ENCODE data around the gene ADNP. TPM values are rescaled to one million over a fixed set of nuclear protein-coding genes. Genes with fewer than 3 reads are reported as not detected.
A peak's percentile ranks its signal among the peaks of the same experiment; 100 is the strongest.

Gene ADNP
- total and polyA plus RNA-seq, 2 of the 4 experiments (the other 2 are of a cell fraction) = 23.3 to 24.8 TPM

DNA sequence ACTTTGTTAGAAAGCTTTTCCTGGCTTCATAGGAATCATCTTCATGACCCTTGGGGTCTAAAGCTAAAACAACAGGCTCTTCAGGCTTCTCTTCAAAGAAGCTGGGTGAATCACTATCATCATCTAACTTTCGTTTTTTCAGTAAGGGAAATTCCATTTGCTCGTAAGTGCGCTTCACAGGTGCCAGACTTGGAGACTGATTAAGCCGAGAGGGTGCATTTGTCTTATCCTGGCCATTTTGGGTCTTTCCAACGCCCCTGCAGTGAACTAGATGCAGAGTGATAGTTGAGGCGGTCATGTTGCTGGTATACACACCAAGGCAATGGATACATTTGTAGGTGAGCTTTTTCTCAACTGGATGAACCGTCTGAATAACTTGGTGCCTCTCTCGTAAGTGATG is 38.8 kb downstream of the ADNP start:
- WGBS, 2 experiments (ENCODE audit: extremely low coverage in 2 of 2, insufficient read length in 1 of 2) = no CpG with 5 or more reads among the region's 8 CpGs
- intact Hi-C loops (cut with micrococcal nuclease) = no loop called here

More for the DNA sequence above, 38.8 kb downstream of the ADNP start:
- H3K23ac ChIP-seq (ENCODE audit: low read depth, low read length) = no peak overlapping the region
- peaks cover 44% of the 10 kb centered on the region for H3K36me3 ChIP-seq (ENCODE audit: control insufficient read depth, insufficient read depth, low read length)
- H3K9me3 ChIP-seq (ENCODE audit: control insufficient read depth, insufficient read depth, low read length) = no peaks in the 10 kb centered on the region
- peaks cover 49 to 90% of the 10 kb centered on the region in 2 experiments for H3K79me1 ChIP-seq (ENCODE audit: low read depth in 1 of 2, low read length in 2 of 2)
- H3K4me3 ChIP-seq (ENCODE audit: insufficient read depth, low read depth, low read length) = no peak overlapping the region
- no peak overlapping the region for H2BK20ac ChIP-seq (ENCODE audit: low read depth, low read length)
- peaks cover 38% of the 10 kb centered on the region for H3K9me1 ChIP-seq (ENCODE audit: insufficient read depth, low read length)
- H3K4ac ChIP-seq (ENCODE audit: low read depth, low read length) = no peak overlapping the region
- ChIA-PET CTCF (interaction anchor here (0.5 kb wide), 1 partner anchor 76 kb away, joined by 3 read pairs; no protein-coding TSS in a partner anchor), POLR2A (ENCODE audit: unreplicated experiment) (no interaction called here)
- no peak overlapping the region for H2AK5ac ChIP-seq (ENCODE audit: low read depth, low read length)
- dilution Hi-C loops (cut with HindIII; ENCODE audit: low sequenced_read_pairs, unreplicated experiment) = no loop called here
- no peak overlapping the region for H2BK5ac ChIP-seq (ENCODE audit: low read depth, low read length, poor library complexity, severe bottlenecking)
- DNase-seq = no peak
- H3K18ac ChIP-seq (ENCODE audit: low read depth, low read length) = no peak overlapping the region
- no peak overlapping the region for H4K8ac ChIP-seq (ENCODE audit: low read depth in 2 of 2, low read length in 2 of 2)
- in situ Hi-C loops (cut with MboI; ENCODE audit: low sequenced_read_pairs) = no loop called here
- no peak overlapping the region for H2BK15ac ChIP-seq (ENCODE audit: low read depth, low read length)
- H3K9ac ChIP-seq (ENCODE audit: low read depth, low read length) = no peak overlapping the region
- H4K20me1 ChIP-seq (ENCODE audit: insufficient read depth, low read length) = peaks cover 69% of the 10 kb centered on the region
- no peak overlapping the region for H3K4me2 ChIP-seq (ENCODE audit: low read depth, low read length)
- ATAC-seq (ENCODE audit: low read depth) = no peak
- no peak overlapping the region for H3K56ac ChIP-seq (ENCODE audit: extremely low read depth, insufficient read depth, low read length)
- H3K27me3 ChIP-seq (ENCODE audit: control insufficient read depth, insufficient read depth, low read length) = no peaks in the 10 kb centered on the region
- H4K5ac ChIP-seq (ENCODE audit: low read depth, low read length) = no peak overlapping the region
- TSS peak; percentile 25 for BruUV-seq (replicated peaks)
- H3K4me1 ChIP-seq (ENCODE audit: control insufficient read depth, insufficient read depth, low read length) = peaks cover 6% of the 10 kb centered on the region
- H3K14ac ChIP-seq (replicated peaks; ENCODE audit: low read depth, low read length) = no peak overlapping the region
- H2AFZ ChIP-seq (replicated peaks; ENCODE audit: low read length, poor library complexity) = no peak overlapping the region
- no peak overlapping the region for H2BK120ac ChIP-seq (ENCODE audit: low read depth, low read length)
- TF ChIP-seq MAFK (IDR thresholded peaks at IDR 0.05; ENCODE audit: low read depth, low read length) (no peak), CEBPB (IDR thresholded peaks at IDR 0.05; ENCODE audit: low read depth, low read length) (no peak), CHD1 (IDR thresholded peaks at IDR 0.05; ENCODE audit: low read depth, low read length) (no peak), NFE2L2 (IDR thresholded peaks at IDR 0.05; ENCODE audit: low read depth, low read length) (no peak), MXI1 (IDR thresholded peaks at IDR 0.05; ENCODE audit: borderline replicate concordance, low read depth, low read length) (no peak), CTCF (conservative IDR thresholded peaks at IDR 0.05; ENCODE audit: low read depth, low read length) (no peak), RAD21 (IDR thresholded peaks at IDR 0.05; ENCODE audit: low read length) (no peak)
- TF ChIP-seq, protein P1, sequence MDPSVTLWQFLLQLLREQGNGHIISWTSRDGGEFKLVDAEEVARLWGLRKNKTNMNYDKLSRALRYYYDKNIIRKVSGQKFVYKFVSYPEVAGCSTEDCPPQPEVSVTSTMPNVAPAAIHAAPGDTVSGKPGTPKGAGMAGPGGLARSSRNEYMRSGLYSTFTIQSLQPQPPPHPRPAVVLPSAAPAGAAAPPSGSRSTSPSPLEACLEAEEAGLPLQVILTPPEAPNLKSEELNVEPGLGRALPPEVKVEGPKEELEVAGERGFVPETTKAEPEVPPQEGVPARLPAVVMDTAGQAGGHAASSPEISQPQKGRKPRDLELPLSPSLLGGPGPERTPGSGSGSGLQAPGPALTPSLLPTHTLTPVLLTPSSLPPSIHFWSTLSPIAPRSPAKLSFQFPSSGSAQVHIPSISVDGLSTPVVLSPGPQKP (IDR thresholded peaks at IDR 0.05; ENCODE audit: borderline replicate concordance, low read depth, low read length) = no peak
- no peak overlapping the region for H4K91ac ChIP-seq (ENCODE audit: insufficient read depth, low read depth, low read length)
- no peak overlapping the region for H2AK9ac ChIP-seq (replicated peaks; ENCODE audit: low read depth, low read length, poor library complexity)
- H3K27ac ChIP-seq (ENCODE audit: insufficient read depth, low read length) = no peak overlapping the region

Measured in IMR-90 (cell line).